GM12875 (cell line): ENCODE data around the gene PTRHD1.

Experiments
- H3K4me3 ChIP-seq: one replicate; pipeline ENCODE4 v1.5.1; 2011; ENCODE audit warnings: low read depth, low read length, control low read depth
- CTCF ChIP-seq: IDR thresholded peaks from 2 replicates; pipeline ENCODE4 v1.5.1; 2011; ENCODE audit warnings: low read depth, mild to moderate bottlenecking, control low read depth, inconsistent platforms, low read length, moderate library complexity, borderline replicate concordance; ENCODE audit not compliant: insufficient read depth

The PTRHD1 gene

GRCh38 chr2:24766609-24767008, 26.6 kb downstream of the PTRHD1 start:
- no peak for TF ChIP-seq CTCF
- no peak overlapping the region for H3K4me3 ChIP-seq

DNA sequence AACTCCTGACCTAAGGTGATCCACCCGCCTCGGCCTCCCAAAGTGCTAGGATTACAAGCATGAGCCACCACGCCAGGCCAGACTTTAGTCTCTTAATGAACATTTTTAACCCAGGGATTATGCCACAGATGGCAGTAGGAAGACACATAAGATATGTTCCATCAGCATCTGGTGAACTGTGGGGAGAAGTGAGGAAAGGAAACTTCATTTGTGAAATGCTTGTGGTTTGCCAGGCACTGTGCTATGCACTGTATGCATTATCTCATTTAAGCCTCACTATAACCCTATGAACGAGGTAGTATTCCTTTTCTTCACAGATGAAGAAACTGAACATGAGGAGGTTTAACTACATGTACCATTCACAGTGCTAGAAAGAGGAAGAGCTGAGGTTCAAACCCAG, 29.3 kb downstream of the PTRHD1 start:
- TF ChIP-seq CTCF = no peak
- H3K4me3 ChIP-seq = no peak overlapping the region

DNA sequence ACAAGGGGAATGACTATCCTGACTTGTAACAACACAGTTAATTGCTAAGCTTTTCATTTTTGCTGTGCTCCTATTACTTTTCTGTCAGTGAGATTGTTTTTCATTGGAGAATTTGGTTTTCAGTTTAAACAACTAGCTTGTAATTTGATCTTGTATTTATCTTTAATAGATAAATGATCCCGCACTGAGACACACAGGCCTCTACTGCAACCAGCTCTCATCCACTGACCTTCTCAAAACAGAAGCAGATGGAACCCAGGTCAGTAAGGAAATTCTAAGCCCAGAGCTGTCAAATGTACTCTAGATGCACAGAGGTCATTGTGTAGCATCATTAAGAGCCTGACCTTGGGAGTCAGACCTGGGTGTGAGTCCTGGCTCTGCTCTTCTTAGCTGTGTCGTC, 30.7 kb downstream of the PTRHD1 start:
- H3K4me3 ChIP-seq = no peak overlapping the region
- no peak for TF ChIP-seq CTCF

GRCh38 chr2:24761866-24762265, 31.3 kb downstream of the PTRHD1 start:
- no peak for TF ChIP-seq CTCF
- no peak overlapping the region for H3K4me3 ChIP-seq

DNA sequence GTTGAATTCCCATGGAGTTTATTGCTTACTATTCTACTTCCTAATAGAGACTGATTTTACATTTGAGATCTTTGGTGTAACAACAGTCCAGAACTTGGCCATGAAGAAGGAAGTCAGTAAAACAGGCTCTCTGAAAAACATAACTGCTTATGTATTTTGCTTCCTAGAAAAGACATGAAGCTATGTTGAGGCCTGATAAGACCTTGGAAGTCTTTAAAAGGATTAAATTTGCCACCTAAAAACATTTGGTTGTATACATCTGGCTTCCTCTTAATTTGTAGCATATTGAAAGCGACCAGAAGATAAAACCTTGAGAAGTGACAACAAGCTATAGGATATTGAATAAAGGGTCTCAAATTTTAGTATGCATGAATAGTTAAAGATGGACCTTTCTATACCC, 36.4 kb downstream of the PTRHD1 start:
- TF ChIP-seq CTCF = no peak
- H3K4me3 ChIP-seq = no peak overlapping the region

GRCh38 chr2:24754985-24755705, 38.0 kb downstream of the PTRHD1 start:
- TF ChIP-seq CTCF = no peak
- no peak overlapping the region for H3K4me3 ChIP-seq

DNA sequence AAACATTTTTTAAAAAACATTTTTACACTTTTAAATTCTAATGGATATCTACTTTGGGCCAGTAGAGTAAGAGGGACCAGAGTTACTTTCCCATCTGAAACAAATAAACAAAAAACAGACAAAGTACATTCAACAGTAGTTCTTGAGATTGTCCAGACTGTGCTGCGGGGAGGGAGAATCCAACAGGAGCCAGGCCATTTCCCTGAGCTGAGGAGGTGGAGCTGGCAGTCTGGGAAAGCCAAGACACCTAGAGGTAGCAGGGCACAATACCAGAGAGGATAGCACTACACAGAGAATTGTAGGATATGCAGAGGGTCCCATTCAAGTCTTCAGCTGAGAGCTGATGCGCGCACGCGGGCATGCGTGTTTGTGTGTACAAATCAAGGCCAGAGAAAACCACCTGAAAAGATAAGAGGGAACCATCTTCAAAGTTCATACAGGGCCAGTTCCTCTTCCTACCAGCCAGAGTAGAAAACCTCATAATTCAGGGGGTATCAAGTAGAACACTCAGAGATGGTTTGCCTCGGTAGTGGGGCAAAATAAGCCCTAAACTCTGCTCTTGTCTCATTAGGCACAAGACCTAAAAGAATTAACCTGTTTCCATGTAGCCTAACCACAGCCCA, 44.0 kb downstream of the PTRHD1 start:
- H3K4me3 ChIP-seq = no peak overlapping the region
- no peak for TF ChIP-seq CTCF
